ENCODE results near the gene GRIK1. TPM values are rescaled to one million over a fixed set of nuclear protein-coding genes. Genes with fewer than 3 reads are reported as not detected.

The GRIK1 gene
- under 1 TPM in 1 of 2 donors, not detected in 1; 0.21 TPM for total RNA-seq

DNA sequence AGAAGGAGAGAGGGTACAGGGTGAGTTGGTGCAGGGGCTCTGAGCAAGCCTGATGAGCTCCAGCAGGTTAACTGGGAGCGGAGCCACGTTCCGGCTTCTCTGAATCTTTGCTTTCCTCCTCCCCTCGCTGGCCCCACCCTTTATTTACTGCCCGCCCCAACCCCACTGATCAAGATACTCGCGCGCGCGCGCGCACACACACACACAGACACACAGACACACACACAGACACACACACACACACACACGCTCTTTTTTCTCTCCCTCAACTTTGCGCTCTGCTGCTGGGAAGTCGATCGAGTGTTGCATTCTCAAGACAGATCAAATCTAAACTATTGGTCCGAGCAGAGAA, at the start of gene GRIK1:
GRIK1 (minus strand) TSS at position 73 of the 352 bp plus-strand sequence.
- DNase-seq (ENCODE audit: low spot score) (no peak), ATAC-seq (ENCODE audit: insufficient number of reproducible peaks, low FRiP score, low read depth) (no peak)
- no peaks in the 10 kb centered on the region for H3K27me3 ChIP-seq (replicated peaks; ENCODE audit: insufficient read depth)
- peak within 1 kb of the TSS; percentile 60 for H3K4me3 ChIP-seq
- H3K36me3 ChIP-seq = no peaks in the 10 kb centered on the region
- TF ChIP-seq, protein P1, sequence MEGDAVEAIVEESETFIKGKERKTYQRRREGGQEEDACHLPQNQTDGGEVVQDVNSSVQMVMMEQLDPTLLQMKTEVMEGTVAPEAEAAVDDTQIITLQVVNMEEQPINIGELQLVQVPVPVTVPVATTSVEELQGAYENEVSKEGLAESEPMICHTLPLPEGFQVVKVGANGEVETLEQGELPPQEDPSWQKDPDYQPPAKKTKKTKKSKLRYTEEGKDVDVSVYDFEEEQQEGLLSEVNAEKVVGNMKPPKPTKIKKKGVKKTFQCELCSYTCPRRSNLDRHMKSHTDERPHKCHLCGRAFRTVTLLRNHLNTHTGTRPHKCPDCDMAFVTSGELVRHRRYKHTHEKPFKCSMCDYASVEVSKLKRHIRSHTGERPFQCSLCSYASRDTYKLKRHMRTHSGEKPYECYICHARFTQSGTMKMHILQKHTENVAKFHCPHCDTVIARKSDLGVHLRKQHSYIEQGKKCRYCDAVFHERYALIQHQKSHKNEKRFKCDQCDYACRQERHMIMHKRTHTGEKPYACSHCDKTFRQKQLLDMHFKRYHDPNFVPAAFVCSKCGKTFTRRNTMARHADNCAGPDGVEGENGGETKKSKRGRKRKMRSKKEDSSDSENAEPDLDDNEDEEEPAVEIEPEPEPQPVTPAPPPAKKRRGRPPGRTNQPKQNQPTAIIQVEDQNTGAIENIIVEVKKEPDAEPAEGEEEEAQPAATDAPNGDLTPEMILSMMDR (IDR thresholded peaks at IDR 0.05) = no peak
- H3K27ac ChIP-seq = no peak within 1 kb of the TSS
- no peaks in the 10 kb centered on the region for H3K9me3 ChIP-seq
- H3K4me1 ChIP-seq (ENCODE audit: control insufficient read depth in 1 of 2, low read depth in 2 of 2) = peaks cover 0 to 9% of the 10 kb centered on the region in 2 donors

DNA sequence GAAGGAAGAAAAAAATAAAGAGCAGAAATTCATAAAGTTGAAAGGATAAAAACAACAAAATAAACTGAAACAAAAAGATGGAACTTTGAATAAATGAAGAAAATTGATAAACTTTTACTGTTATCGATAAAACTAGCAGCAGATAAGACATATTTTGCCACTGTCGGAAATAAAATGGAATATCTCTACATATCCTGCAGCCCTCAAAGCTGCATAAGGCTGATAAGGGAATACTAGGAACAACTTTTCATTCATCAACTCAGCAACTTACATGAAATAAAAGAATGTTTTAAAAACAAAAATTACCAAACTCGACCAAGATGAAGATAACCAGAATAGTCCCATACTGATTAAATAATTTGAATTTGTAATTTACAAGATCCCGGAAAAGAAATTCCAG, 48.0 kb upstream of the GRIK1 start:
- DNase-seq (ENCODE audit: low spot score) (no peak), ATAC-seq (ENCODE audit: insufficient number of reproducible peaks, low FRiP score, low read depth) (no peak)
- H3K27ac ChIP-seq = no peak overlapping the region
- no peak overlapping the region for H3K4me3 ChIP-seq
- no peaks in the 10 kb centered on the region for H3K9me3 ChIP-seq
- TF ChIP-seq, protein P1 (IDR thresholded peaks at IDR 0.05) = no peak
- no peaks in the 10 kb centered on the region for H3K27me3 ChIP-seq (replicated peaks; ENCODE audit: insufficient read depth)
- no peaks in the 10 kb centered on the region for H3K36me3 ChIP-seq
- H3K4me1 ChIP-seq (ENCODE audit: control insufficient read depth in 1 of 2, low read depth in 2 of 2) = no peaks in the 10 kb centered on the region

DNA sequence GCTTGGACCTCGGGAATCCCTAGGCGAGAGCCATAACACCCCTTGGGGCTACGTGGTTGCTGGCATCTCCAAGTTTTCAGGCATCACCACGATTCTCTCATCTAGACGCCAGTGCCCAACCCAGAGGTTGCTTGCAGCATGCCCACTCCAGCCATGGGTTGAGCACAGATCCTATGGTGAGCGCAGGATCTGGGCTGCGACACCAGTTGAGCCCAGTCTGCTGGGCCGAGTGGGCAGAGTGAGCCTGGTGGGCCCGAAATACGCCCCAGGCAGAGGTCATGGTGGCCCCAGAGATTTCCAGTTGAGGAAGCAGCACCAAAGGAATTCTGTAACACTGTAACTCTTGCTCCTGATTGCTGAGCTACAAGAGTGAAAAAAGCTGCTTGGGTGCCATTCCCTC, 46.1 kb upstream of the GRIK1 start:
- Histone ChIP-seq H3K9me3 (no peaks in the 10 kb centered on the region), H3K4me1 (ENCODE audit: control insufficient read depth in 1 of 2, low read depth in 2 of 2) (no peaks in the 10 kb centered on the region), H3K36me3 (no peaks in the 10 kb centered on the region), H3K27me3 (replicated peaks; ENCODE audit: insufficient read depth) (no peaks in the 10 kb centered on the region), H3K27ac (no peak overlapping the region), H3K4me3 (no peak overlapping the region)
- TF ChIP-seq, protein P1 (IDR thresholded peaks at IDR 0.05) = no peak
- ATAC-seq (ENCODE audit: insufficient number of reproducible peaks, low FRiP score, low read depth) (no peak), DNase-seq (ENCODE audit: low spot score) (no peak)

DNA sequence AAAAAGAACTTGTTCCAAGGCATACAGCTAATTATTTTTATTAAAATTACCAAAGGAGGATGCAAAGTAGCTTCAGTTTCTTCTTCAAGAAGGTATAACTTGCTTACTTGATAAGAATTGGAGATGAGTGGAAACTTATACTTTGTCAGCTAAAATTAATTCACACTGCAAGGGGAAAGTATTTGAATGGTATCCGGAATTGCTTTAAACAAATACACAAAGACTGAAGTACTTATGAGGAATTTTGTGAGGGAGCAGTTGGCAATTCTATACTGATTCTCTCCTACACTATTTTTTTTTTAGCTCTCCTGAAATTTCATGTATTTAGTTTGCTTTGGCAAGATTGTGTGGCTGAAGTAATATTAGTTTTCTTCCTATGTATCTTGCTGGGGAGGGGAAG, 39.2 kb upstream of the GRIK1 start:
- no peak overlapping the region for H3K27ac ChIP-seq
- ATAC-seq (ENCODE audit: insufficient number of reproducible peaks, low FRiP score, low read depth) = no peak
- TF ChIP-seq, protein P1 (IDR thresholded peaks at IDR 0.05) = no peak
- H3K4me3 ChIP-seq = no peak overlapping the region
- no peaks in the 10 kb centered on the region for H3K4me1 ChIP-seq (ENCODE audit: control insufficient read depth in 1 of 2, low read depth in 2 of 2)
- H3K36me3 ChIP-seq = no peaks in the 10 kb centered on the region
- no peaks in the 10 kb centered on the region for H3K9me3 ChIP-seq
- no peaks in the 10 kb centered on the region for H3K27me3 ChIP-seq (replicated peaks; ENCODE audit: insufficient read depth)
- DNase-seq (ENCODE audit: low spot score) = no peak

DNA sequence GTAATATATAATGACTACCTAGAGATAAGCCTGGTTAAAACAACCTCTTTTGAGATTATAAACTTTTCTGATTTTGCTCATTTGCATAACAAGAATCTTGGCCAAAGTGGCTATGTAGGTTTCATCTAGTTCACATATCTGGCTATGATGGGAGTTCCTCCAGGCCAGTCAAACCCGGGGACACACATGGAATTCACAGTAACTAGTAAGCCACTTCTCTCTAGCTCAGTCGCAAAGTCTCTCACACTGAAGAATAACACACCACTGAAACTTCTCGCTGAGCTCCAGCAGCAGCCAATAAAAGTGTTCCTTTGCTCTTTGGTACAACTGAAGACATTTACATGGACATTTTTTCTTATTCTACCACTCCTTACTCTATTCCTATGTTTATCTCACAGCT, 36.0 kb upstream of the GRIK1 start:
- ATAC-seq (ENCODE audit: insufficient number of reproducible peaks, low FRiP score, low read depth) (no peak), DNase-seq (ENCODE audit: low spot score) (no peak)
- TF ChIP-seq, protein P1 (IDR thresholded peaks at IDR 0.05) = no peak
- H3K4me3 ChIP-seq = no peak overlapping the region
- no peaks in the 10 kb centered on the region for H3K9me3 ChIP-seq
- H3K27me3 ChIP-seq (replicated peaks; ENCODE audit: insufficient read depth) = no peaks in the 10 kb centered on the region
- H3K36me3 ChIP-seq = no peaks in the 10 kb centered on the region
- H3K4me1 ChIP-seq (ENCODE audit: control insufficient read depth in 1 of 2, low read depth in 2 of 2) = no peaks in the 10 kb centered on the region
- H3K27ac ChIP-seq = no peak overlapping the region

All from thoracic aorta (tissue), 2 donors.